NCI-H748 treated with DMSO at 0.1 percent for 48 hours (cell line): ENCODE data around the gene CKAP4.

Experiments used
- DNase-seq: peaks from one replicate; lab custom pipeline; 2025; lab: John Stamatoyannopoulos, UW

The CKAP4 gene

DNA sequence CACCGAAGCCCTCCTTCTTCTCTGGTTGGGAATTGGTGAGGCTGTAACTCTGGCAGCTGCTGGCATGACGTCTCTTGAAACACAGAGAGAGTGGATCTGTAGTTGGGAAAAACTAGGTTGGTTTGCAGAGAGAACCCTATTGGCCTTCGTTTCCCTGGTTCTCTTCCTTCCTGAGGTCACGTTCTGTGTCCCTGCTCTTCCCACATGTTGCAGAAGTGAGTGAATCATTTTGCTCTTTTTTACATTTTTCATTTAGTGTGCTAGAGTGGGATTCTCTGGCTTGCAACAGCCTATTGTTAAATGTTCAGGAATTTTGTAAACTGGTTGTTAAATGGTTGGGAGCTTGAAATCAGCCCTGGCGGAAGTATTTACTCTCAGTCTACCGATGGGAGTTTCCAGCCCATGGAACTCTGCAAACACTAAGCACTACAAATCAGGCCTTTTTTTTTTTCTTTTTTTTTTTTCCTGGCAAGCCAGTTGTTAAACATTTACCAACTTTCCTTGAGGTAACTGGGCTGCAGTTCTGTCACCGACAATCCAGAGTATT, 26.8 kb upstream of the CKAP4 start:
- DNase-seq = no peak

DNA sequence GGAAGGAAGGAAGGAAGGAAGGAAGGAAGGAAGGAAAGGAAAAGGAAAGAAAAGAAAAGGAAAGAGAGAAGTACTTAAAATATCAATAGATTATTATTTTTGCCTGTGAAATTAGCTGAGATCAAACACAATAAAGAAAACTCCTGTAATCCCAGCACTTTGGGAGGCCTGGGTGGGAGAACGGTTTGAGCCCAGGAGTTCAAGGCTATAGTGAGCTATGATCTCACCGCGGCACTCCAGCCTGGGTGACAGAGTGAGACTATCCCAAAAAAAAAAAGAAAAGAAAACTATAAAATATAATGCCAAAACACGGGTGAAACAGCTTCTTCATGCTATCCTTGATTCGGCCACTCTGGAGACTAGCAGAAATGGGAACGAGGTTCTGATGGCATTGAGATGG, 26.2 kb upstream of the CKAP4 start:
- no peak for DNase-seq

DNA sequence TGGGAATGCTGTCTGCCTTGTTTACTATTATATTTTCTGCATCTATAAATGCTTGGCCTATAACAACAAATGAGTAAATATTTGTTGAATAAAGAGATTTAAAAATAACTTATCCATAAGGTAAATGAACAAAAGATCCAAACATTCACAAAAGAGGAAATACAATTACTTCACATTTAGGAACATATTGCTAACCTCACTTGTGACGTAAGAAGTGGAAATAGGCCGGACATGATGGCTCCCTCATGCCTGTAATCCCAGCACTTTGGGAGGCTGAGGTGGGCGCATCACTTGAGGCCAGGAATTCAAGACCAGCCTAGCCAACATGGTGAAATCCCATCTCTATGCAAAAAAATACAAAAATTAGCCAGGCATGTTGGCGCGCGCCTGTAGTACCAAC, 25.7 kb upstream of the CKAP4 start:
- no peak for DNase-seq

DNA sequence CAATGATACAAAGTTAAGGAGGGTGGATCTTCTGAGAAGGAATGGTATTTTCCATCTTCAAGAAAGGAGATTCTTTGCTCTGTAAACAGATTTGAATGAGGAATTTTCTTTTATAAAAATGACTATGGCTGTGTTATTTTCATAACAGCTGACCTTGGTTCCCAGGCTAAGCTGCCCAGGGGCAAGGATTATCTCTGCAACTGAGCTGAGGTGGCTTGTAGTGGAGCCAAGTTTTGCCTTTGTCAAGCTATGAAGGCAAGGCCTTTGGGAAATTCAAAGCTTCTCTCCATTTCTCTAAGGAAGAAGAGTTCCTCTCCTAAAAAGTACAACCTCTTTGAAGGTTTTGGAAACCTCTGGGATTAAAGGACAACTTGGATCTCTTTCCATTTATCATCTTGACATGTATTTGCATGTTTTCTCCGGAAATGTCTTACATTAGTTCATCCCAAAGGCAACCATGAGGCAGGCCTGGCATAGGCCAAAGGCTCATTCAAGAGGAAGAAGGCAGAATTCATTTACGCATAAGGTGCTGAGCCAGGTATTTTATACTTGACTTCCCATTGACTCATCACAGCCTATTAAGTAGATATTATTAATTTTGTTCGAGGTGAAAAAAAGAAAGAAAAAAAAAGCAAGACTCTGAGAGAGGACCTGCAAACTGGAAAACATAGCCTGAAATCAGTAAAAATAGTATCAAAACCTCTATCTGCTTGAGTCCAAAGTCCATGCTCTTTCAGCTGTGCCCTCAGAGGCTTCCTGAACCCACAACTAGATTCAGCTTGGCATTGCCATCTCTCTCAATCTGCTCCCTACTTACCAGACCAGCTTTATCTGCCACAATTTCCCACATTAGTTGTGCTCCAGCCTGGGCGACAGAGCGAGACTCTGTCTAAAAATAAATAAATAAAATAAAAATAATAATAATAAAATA, 24.0 kb upstream of the CKAP4 start:
- no peak for DNase-seq

DNA sequence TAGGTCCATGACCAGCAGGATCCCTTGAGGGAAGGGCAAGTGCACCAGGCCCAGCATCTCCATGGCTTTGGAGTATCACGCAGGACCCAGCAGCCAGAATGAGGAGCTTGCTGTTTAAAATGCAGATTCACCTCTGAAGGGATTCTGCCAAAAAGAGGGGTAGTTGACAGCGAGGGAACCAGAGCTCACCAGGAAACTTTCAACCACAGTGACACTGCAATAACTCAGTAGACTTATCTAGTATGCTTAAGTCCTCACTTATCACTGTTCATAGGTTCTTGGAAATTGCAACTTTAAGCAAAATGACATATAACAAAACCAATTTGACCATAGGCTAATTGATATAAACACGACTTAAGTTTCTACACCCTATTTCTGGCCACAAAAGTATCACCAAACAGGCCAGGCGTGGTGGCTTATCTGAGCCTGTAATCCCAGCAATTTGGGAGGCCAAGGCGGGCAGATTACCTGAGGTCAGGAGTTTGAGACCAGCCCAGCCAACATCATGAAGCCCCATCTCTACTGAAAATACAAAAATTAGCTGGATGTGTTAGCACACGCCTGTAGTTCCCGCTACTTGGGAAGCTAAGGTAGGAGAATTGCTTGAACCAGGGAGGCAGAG, 21.4 kb upstream of the CKAP4 start:
- DNase-seq = no peak

DNA sequence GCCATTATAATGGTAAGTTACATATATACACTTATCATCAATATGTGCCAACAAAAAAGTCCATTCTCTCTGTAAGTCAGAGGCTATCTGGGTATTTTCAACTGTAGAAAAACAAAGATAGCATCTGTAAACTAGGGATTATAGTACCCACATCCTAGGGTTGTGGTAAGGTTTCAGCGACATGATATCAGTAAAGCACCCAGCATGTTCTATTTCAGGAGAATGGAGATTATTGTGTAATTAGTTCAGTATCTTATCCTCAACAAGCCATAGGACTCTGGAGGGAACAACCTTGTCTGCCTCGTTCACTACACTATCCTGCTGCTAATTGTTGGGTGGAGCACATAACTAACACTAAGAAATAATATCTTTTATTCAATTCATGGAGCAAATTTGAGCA, 19.7 kb upstream of the CKAP4 start:
- no peak for DNase-seq

DNA sequence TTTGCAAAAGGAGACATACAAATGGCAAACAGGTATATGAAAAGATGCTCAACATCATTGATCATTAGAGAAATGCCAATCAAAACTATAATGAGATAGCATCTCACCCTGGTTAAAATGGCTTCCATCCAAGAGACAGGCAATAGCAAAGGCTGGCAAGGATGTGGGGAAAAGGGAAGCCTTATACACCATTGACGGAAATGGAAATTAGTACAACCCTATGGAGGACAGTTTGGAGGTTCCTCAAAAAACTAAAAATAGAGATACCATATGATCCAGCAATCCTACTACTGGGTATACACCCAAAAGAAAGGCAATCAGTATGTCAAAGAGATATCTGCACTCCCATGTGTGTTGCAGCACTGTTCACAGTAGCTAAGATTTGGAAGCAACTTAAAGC, 17.3 kb upstream of the CKAP4 start:
- no peak for DNase-seq

DNA sequence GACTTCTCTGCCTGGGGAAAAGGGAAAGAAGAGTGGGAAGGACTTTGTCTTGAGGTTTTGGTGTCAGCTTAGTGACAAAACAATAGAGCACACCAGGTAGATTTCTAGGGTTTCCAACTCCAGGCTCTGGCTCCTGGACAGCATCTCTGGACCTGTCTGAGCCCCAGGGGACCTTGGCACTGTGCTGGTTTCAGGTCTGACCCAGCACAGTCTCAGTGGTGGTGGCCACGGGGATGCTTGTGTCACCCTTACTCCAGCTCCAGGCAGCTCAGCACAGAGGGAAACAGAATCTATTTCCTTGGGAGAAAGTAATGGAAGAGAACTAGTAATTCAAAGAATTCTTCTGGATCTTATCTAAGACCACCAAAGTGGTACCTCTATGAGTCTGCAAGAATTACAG, 11.1 kb upstream of the CKAP4 start:
- no peak for DNase-seq

DNA sequence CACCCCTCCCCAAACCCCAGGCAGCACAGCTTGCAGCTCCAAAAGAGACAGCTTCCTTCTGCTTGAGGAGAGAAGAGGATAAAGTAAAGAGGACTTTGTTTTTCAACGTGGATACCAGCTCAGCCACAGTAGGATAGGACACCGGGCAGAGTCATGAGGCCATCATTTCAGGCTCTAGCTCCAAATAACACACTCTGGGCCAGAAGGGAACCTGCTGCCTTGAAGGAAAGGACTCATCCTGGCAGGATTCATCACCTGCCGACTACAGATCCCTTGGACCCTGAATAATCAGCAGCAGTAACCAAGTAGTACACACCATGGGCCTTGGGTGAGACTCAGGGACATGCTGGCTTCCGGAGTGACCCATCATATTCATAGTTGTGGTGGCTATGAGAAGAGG, 10.4 kb upstream of the CKAP4 start:
- DNase-seq = no peak

DNA sequence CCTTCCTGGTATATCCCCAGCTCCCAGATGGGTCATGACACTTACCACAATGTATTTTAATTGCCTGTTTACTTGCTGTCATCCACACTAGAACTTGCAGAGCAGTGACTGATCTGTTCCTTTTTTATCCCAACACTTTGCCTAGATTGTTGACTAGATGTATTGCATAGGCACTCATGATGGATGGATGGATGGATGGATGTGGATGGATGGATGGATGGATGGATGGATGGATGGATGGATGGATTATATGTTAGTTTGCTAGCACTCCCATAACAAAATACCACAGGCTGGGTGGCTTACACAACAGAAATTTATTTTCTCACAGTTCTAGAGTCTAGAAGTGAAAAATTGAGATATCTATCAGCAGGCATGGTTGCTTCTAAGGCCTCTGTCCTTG, 8.7 kb upstream of the CKAP4 start:
- no peak for DNase-seq

DNA sequence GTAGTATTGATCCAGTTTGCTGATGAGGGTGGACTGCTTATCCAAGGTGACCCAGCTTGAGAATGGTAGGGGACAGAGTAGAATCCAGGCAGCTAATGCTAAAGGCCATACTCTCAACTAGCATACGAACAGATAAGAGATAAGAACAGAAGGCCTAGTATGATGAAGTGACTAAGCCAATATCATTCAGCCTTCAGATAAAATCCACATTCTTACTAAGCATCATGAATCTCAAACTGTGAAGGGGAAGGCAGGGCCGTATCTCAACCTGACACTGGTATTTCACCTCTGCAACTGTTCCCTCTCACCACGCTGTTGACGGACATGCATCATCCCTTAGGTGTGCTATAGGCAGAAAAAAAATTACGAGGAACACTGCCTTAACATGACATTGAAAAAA, 8.1 kb upstream of the CKAP4 start:
- DNase-seq = no peak

DNA sequence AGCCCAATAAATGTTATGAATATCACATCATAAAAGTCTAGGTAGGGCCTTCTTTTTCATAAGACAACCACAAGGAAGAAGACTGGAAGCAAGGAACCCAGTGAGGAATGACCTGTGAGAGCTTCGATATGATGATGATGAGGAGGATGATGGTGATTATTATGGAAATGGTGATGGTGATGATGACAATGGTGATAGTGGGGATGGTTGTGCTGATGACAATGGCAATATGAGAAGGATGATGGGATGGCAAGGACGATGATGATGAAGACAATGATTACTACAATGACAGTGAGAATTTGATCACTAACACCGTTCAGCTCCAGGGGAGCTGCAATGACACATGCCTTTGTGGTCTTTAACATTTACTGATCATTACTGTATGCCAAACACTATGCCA, 7.7 kb upstream of the CKAP4 start:
- no peak for DNase-seq

DNA sequence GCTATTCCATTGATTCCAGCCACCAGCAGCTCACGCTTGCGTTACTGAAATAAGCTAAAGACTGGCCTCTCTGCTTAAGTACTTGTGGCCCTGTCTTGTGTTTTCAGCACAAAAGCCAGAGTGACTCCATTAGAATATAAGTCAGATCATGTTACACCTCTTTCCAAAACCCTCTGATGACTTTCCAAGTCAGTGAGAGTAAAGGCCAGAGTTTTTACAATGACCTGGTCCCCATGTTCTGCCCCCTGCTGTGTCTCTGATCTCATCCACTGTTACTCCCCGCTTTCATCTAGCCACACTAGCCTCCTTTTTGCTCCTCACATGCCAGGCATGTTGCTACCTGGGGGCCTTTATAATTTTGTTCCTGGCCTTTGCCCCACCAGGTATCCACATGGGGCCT, 6.9 kb upstream of the CKAP4 start:
- no peak for DNase-seq

DNA sequence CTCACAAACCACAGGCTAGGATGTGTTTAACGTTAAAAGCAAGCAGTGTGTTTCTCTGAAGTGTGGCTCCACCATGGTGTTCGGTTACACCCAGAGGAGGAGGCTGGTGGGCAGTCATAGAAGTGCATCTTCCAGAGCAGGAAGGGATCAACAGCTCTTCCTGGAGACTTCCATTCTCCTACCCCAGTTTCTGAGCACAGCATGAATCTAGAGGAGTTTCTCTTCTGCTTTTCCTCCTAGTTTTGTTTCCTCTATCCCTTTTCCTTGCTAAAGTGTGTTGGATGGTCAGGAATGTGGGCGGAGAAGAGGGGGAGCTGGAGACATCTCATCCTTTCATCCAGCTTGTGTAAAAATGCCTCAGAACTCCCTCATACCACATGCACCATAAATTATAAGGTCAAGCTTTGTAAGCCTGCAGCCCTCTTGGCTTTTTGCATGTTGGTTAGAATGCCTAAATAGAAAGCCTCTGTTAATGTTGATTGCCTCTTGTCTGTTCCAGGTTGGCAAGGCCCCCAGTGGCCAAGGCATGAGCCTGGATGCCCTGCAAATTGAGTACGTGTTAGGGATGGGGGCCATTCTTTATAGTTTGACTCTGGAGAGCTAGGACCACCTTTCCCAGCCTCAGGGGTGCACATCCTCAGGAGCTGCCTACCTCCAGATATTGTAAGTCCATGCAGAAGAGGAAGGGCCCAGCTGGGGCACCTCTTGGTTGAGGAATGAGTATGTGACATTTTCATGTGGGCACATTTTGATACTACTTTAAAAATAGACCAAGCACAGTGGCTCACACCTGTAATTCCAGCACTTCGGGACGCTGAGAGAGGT, 4.0 kb upstream of the CKAP4 start:
- DNase-seq = no peak

DNA sequence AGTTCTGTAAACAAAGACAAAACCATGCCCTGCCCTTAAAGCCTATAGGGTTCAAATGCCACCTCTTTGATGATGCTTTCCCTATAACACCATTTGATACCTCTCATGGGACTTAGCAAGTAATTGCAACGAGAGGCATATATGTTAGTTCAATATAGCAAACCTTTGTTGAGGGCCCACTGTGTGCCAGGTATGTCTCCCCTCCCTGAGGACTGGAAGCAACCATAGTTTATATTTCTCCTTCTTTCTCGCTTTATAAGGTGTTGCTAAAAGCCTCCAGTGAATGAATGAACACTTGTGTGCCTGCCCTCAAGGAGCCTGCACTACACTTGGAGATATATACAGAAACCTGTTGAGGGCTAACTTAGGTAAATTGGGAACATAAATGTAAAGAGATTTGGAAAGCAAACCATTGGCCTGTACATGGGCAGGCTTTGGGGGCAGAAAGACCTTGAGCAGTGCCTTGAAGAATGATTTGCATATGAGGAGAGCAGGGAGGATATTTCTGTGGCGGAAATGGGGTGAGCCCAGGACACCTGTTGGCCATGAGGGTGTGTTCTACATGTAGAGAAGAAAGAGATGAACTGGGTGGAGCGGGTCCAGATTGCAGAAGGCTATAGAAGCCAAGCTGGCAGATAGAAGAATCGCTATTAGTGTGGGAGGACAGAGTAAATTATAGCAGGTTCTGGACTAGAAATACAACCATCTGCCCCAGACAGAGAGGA, 1.8 kb upstream of the CKAP4 start:
- DNase-seq = no peak

DNA sequence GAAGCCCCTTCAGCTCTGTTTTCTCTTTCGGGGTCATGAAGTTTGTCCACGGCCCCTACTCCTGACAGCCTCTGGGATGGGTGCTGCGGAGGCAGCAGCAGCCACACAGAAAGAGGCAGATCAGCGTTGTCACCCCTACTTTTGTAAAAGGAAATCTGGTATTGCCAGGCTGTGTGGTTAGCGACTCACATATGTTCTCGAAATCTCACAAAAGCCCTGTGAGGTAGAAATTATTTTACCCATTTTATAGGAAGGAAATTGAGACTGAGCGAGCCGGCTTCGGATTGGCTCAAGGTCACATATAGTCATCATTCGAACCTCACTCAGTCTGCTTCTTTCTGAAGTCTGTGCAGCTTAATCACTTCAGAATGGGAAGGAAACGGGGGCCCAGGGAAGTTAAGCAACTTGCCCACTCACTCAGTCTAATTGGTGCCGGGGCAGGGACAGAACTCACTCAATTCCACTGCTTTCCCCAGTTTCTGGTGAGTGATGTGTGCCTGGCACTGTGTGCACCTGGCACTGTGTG, 1.1 kb upstream of the CKAP4 start:
- DNase-seq = no peak

DNA sequence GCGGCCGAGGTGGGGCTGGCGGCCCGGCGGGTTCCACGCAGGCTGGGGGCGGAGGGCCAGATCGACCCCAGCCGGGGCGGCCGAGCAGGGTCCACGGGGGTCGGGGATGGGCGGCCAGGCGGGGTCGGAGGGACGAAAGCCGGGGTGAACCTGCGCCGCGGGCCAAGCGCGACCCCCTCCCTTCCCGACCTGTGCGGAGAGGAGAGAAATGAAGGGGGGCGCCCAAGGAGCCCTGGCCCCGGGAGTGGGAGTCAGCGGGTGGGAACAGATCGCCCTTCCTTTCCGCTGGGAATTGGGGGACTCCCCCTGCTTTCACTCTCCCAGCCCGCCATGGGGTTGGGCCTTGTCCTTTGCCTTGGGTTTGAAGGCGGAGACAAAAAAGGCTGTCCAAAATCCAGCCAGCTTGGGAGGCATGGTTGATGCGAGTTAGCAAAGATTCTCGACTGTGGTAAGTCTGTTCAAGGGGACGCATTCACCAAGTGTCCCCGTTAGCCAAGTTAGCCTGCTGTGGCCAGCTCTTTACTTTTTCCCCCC, 559 bp upstream of the CKAP4 start:
- DNase-seq = no peak

DNA sequence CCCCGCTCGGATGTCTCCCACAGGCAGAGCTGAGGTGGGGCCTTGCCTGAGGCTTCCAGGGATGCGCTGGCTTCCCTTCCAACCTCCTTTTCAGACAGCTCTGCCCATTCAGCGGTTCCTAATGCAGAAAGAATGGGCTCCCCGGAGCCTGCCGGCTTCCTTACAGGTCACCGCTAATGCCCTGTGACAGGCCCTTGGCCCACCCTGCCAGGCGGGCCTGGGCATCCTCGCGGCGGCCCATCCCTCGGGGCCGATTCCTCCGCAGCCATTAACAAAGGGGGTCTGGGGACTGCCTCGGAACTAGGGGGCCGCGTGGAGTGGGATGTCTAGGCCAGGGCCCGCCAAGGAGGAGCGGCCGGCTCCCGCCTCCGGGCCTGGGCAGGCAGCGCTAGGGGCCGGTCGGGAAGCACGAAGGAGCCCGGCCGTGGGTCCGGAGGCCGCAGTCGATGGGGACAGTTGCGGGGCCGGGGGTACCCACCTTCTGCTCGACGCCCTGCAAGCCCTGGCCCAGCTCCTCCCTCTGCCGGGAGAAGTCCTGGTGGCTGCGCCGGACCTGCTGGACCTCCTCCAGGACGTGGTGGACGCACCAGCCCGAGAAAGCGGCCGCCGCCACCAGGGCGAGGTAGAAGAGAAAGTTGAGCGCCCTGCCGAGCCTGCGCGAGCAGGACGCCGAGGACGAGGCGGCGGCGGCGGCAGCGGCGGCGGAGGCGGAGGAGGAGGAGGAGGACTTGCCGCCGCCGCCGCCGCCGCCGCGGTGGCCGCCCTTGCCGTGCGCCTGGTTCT, 738 bp downstream of the CKAP4 start:
- DNase-seq = no peak

DNA sequence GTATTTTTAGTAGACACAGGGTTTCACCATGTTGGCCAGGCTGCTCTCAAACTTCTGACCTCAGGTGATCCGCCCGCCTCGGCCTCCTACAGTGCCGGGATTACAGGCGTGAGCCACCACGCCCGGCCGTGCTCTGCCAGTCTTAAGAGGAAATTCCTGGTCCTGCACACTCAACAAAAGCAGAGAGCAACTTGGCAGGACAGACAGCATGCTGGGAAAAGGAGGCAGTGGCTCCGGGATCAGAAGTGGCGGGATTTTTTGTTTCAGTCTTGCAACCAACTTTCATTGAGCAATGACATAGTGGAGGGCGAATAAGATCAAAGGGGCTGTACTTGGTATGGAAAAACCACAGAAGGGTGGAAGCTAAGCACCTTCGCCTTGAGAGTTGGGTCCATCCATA, 2.1 kb downstream of the CKAP4 start:
- DNase-seq = no peak

DNA sequence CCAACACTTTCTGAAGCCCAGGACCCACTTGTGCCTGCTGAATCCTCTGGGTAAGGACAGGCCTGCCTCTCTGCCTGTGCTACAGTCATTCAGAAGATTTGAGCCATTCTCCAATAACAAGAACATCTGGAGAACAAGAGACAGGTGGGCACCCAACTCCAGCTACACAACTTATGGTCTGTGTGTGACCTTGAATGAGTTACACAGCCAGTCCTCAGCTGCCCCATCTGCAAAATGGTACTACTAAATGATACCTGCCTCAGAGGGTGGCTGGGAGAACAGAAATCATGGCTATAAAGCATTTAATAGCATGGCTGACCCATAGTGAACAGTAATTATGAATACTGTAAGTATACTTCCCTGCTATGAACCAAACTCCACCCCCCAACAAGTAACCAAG, 4.2 kb downstream of the CKAP4 start:
- DNase-seq = no peak

DNA sequence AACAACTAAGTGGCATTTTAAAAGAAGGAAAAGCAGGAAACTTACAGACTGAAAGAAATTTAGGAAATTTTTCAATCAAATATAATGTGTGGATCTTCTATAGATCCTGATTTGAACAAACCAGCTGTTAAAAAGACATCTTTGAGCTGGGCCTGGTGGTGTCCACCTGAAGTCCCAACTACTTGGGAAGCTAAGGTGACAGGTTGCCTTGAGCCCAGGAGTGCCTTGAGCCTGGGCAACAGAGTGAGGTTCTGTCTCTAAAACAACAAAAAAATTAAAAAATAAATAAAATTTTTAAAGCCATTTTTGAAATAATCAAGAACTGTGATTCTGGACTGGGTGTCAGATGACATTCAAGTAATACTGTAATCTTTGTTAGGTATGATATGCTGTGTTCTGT, 7.0 kb downstream of the CKAP4 start:
- DNase-seq = no peak
